ENCODE data around the gene S100A13.
"Not testable (repeated sequence)": the region's sequence is repeated elsewhere in the genome, so short reads cannot be mapped to it uniquely, and the experiment has no call there.

The S100A13 gene

GRCh38 chr1:153599847-153600246, 27.5 kb downstream of the S100A13 start:
- DNase-seq, result no peak

GRCh38 chr1:153598309-153599172, 28.8 kb downstream of the S100A13 start:
- DNase-seq, result no peak

GRCh38 chr1:153597206-153597605, 30.1 kb downstream of the S100A13 start:
- DNase-seq, result no peak

- no peak for DNase-seq
Observed at GRCh38 chr1:153592748-153593147, 34.6 kb downstream of the S100A13 start.

- DNase-seq, result no peak
Observed at GRCh38 chr1:153588482-153588881, 38.8 kb downstream of the S100A13 start.

- not testable (repeated sequence) for DNase-seq
Observed at GRCh38 chr1:153588033-153588432, 39.3 kb downstream of the S100A13 start.

GRCh38 chr1:153587314-153587713, 40.0 kb downstream of the S100A13 start:
- DNase-seq, result no peak

- DNase-seq, result no peak
Observed at GRCh38 chr1:153586347-153586746, 41.0 kb downstream of the S100A13 start.

- DNase-seq, result no peak
Observed at GRCh38 chr1:153585006-153585405, 42.3 kb downstream of the S100A13 start.

GRCh38 chr1:153583976-153584375, 43.3 kb downstream of the S100A13 start:
- DNase-seq, result no peak

- DNase-seq, result not testable (repeated sequence)
Observed at GRCh38 chr1:153583514-153583913, 43.8 kb downstream of the S100A13 start.

- not testable (repeated sequence) for DNase-seq
Observed at GRCh38 chr1:153582836-153583235, 44.5 kb downstream of the S100A13 start.

- no peak for DNase-seq
Observed at GRCh38 chr1:153578936-153579335, 48.4 kb downstream of the S100A13 start.

GRCh38 chr1:153578490-153578889, 48.8 kb downstream of the S100A13 start:
- no peak for DNase-seq

GRCh38 chr1:153577624-153578051, 49.7 kb downstream of the S100A13 start:
- no peak for DNase-seq

- no peak for DNase-seq
Observed at GRCh38 chr1:153577138-153577537, 50.2 kb downstream of the S100A13 start.

- not testable (repeated sequence) for DNase-seq
Observed at GRCh38 chr1:153575497-153575896, 51.8 kb downstream of the S100A13 start.

- DNase-seq, result not testable (repeated sequence)
Observed at GRCh38 chr1:153575081-153575491, 52.2 kb downstream of the S100A13 start.

GRCh38 chr1:153573351-153573750, 54.0 kb downstream of the S100A13 start:
- no peak for DNase-seq

- DNase-seq, result peak; percentile 65
Observed at GRCh38 chr1:153572569-153573015, 54.7 kb downstream of the S100A13 start.

- no peak for DNase-seq
Observed at GRCh38 chr1:153571706-153572105, 55.6 kb downstream of the S100A13 start.

GRCh38 chr1:153570874-153571273, 56.4 kb downstream of the S100A13 start:
- DNase-seq, result no peak

- DNase-seq, result no peak
Observed at GRCh38 chr1:153569465-153569864, 57.8 kb downstream of the S100A13 start.

Data from T1000 (cell line).